Measurements from ENCODE around the gene UAP1. TPM values are rescaled to one million over a fixed set of nuclear protein-coding genes. Genes with fewer than 3 reads are reported as not detected.

Gene UAP1
- total RNA-seq (10 to 100 TPM; 21.5 to 22.7 TPM), polyA plus RNA-seq (10 to 100 TPM; 24.6 to 33.7 TPM)

DNA sequence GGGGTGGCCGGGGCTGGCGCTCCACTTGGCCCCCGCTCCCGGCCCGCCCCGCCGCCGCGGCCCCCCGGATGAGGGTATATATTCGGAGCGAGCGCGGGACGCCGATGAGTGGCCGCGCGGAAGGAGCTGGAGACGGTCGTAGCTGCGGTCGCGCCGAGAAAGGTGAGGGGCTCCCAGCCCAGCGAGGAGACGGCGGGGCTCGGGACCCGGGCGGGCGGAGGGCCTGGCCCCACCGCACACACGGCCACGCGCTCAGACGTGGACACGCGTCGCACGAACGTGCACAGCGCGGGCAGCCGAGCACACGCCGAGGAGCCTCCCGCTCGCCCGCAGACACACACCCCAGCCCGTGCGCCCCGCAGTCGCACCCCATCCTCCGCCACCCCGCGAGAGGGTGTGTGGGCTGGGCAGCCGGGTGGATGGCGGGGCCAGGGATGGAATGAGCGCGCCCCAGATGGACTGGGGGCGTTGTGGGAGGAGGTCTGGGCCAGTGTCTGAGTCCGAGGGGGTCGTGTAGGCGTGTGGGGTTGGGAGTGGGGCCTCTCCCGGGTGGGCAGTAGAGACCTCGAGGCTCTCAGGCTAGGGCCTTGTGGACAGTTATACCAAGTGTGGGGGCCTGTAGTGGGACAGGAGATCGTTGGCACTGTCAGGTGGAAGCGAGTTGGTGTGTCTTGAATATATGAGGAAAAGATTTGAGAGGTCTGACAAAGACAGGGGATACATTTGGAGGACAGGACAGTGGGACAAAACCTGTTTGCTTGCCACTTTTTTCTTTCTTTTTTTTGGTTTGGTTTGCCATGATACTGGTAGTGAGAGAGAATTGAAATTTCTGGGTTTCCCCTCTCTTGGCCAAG lies at the start of gene UAP1:
Gene UAP1, plus strand, starts transcription at position 107 of the 854 bp plus-strand sequence. CDS start 4,347 bp downstream, outside the sequence.
- H3K27me3 Mint-ChIP-seq, result no peaks in the 10 kb centered on the region
- peaks cover 17 to 48% (median 30%) of the 10 kb centered on the region in 4 donors for H3K4me1 Mint-ChIP-seq
- POLR2A ChIA-PET (ENCODE audit: partially characterized antibody), result interaction anchor here (0.6 to 1.4 kb wide), 3 partner anchors 8 to 64 kb away, joined by 3 to 4 read pairs (median 4); partner anchors contain the start of gene UHMK1

DNA sequence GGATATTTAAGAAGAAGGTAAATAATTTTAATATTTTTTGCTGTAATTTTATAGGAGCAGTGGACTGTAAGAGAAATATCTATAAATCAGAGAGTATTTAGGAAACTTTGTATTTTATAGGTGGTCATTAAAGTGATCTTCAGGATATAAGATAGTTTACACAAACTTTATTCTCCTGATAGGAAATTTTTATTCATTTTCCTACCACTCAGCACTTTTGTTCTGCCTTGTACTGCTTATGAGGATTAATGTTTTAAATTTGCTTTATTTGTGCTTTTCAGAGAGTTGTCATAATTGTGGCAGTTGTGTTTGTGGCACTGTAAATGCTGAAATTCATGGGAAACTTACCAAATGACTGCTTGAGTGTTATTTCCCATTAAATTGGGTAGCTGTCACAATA lies 34.2 kb upstream of the UAP1 start:
- POLR2A ChIA-PET (ENCODE audit: partially characterized antibody), result no interaction called here
- H3K4me1 ChIP-seq (ENCODE audit: insufficient read depth, low read length), result no peaks in the 10 kb centered on the region
- Mint-ChIP-seq H3K36me3 (peaks cover 43 to 63% of the 10 kb centered on the region in 2 donors), H3K27me3 (no peaks in the 10 kb centered on the region), H3K9me3 (no peaks in the 10 kb centered on the region), H3K4me3 (no peak overlapping the region), H3K27ac (no peak overlapping the region), H3K4me1 (peaks cover 0 to 4% (median 2%) of the 10 kb centered on the region in 4 donors)
- intact Hi-C loops (cut with micrococcal nuclease), result no loop called here
- no peak for DNase-seq
- H3K27ac ChIP-seq (ENCODE audit: low read depth, low read length), result no peak overlapping the region
- H3K27me3 ChIP-seq (ENCODE audit: insufficient read depth, low read length), result no peaks in the 10 kb centered on the region
- H3K36me3 ChIP-seq (ENCODE audit: insufficient read depth, low read length), result peaks cover 15% of the 10 kb centered on the region
- H3K9me3 ChIP-seq (ENCODE audit: control insufficient read depth in 1 of 2, low read length in 2 of 2), result no peaks in the 10 kb centered on the region
- CTCF ChIA-PET (ENCODE audit: partially characterized antibody), result no interaction called here
- no peak overlapping the region for H3K4me3 ChIP-seq (ENCODE audit: low read length in 2 of 2)

More for the DNA sequence above, at the start of gene UAP1:
- DNase-seq, result peak in 1 of 5 donors; percentile 14
- Histone ChIP-seq H3K36me3 (ENCODE audit: insufficient read depth, low read length) (no peaks in the 10 kb centered on the region), H3K9me3 (ENCODE audit: control insufficient read depth in 1 of 2, low read length in 2 of 2) (no peaks in the 10 kb centered on the region), H3K27ac (ENCODE audit: low read depth, low read length) (peak within 1 kb of the TSS; percentile 85), H3K27me3 (ENCODE audit: insufficient read depth, low read length) (no peaks in the 10 kb centered on the region), H3K4me1 (ENCODE audit: insufficient read depth, low read length) (peaks cover 19% of the 10 kb centered on the region), H3K4me3 (ENCODE audit: low read length in 2 of 2) (peak within 1 kb of the TSS; percentile 63 to 95)
- Mint-ChIP-seq H3K4me3 (peak within 1 kb of the TSS; percentile 93 to 97 (median 96)), H3K36me3 (peaks cover 0 to 15% of the 10 kb centered on the region in 2 donors), H3K9me3 (no peaks in the 10 kb centered on the region), H3K27ac (peak within 1 kb of the TSS; percentile 97 to 99 (median 98))
- CTCF ChIA-PET (ENCODE audit: partially characterized antibody), result no interaction called here
- intact Hi-C loops (cut with micrococcal nuclease), result loop anchor here (1.0 to 2.0 kb wide), 3 partner anchors 65 to 759 kb away; partner anchors contain the start of genes NOS1AP, NUF2 and UHMK1

DNA sequence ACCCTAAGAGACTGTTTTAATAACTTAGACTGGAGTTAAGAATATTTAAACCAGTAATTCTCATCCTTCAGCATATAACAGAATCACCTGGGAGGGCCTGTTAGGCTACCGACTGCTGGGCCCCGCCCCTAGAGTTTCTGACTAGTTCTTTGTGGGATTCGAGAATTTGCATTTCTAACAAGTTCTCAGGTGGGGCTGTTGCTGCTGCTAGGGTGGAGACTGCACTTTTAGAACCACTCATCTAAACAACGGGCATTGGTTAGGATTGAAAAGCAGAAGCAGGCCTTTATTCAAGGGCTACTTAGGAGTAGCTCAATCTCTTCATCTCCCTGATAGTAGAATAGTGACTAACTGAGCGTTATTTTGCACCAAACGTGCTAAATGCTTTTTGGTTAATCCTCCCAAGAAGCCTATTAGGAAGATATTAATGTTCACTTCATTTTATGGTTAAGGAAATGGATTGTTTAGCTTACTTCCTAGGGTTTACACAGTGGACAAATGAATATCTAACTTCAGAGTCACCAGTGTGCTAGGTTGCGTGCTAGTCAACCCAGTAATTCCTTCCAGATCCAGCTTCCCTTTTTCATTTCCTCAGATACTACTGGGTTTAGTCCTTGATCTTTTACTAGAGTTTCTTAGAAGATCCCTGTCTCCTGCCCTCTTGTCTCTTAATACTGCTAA lies 31.1 kb upstream of the UAP1 start:
- H3K4me3 Mint-ChIP-seq, result no peak overlapping the region
- Histone ChIP-seq H3K9me3 (ENCODE audit: control insufficient read depth in 1 of 2, low read length in 2 of 2) (no peaks in the 10 kb centered on the region), H3K4me3 (ENCODE audit: low read length in 2 of 2) (no peak overlapping the region), H3K27ac (ENCODE audit: low read depth, low read length) (no peak overlapping the region), H3K4me1 (ENCODE audit: insufficient read depth, low read length) (no peaks in the 10 kb centered on the region), H3K36me3 (ENCODE audit: insufficient read depth, low read length) (no peaks in the 10 kb centered on the region), H3K27me3 (ENCODE audit: insufficient read depth, low read length) (no peaks in the 10 kb centered on the region)
- peaks cover 18 to 35% of the 10 kb centered on the region in 2 donors for H3K36me3 Mint-ChIP-seq
- no peaks in the 10 kb centered on the region for H3K27me3 Mint-ChIP-seq
- no peak for DNase-seq
- peaks cover 0 to 2% (median under 1%) of the 10 kb centered on the region in 4 donors for H3K4me1 Mint-ChIP-seq
- peak overlapping the region in 2 of 7 donors; percentile 13 to 14 for H3K27ac Mint-ChIP-seq
- POLR2A ChIA-PET (ENCODE audit: partially characterized antibody), result interaction anchor here (1.2 kb wide), 1 partner anchor 25 kb away, joined by 3 read pairs; no protein-coding TSS in a partner anchor
- H3K9me3 Mint-ChIP-seq, result peaks cover 0 to under 1% (median 0%) of the 10 kb centered on the region in 8 donors
- CTCF ChIA-PET (ENCODE audit: partially characterized antibody), result no interaction called here
- intact Hi-C loops (cut with micrococcal nuclease), result no loop called here

DNA sequence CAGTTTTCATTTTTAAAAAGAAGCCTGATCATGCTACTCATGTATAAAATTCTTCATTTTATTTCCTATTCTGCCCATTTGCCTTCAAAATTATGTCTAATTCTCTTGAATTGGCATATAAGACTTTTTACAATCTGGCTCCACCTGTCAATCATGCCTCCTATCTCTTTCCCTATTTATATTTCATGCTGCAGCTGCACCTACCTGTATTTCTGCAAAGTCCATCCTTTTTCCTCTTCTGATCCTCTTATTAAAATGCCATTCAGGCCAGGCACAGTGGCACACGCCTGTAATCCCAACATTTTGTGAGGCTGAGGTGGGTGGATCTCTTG lies 30.6 kb upstream of the UAP1 start:
- Histone ChIP-seq H3K27me3 (ENCODE audit: insufficient read depth, low read length) (no peaks in the 10 kb centered on the region), H3K36me3 (ENCODE audit: insufficient read depth, low read length) (no peaks in the 10 kb centered on the region), H3K9me3 (ENCODE audit: control insufficient read depth in 1 of 2, low read length in 2 of 2) (no peaks in the 10 kb centered on the region), H3K27ac (ENCODE audit: low read depth, low read length) (no peak overlapping the region), H3K4me1 (ENCODE audit: insufficient read depth, low read length) (no peaks in the 10 kb centered on the region), H3K4me3 (ENCODE audit: low read length in 2 of 2) (no peak overlapping the region)
- Mint-ChIP-seq H3K9me3 (peaks cover 0 to 1% (median 0%) of the 10 kb centered on the region in 8 donors), H3K27ac (peak overlapping the region in 3 of 7 donors; percentile 13 to 14 (median 13)), H3K36me3 (peaks cover 18 to 31% of the 10 kb centered on the region in 2 donors), H3K4me1 (peaks cover 0 to 2% (median under 1%) of the 10 kb centered on the region in 4 donors), H3K4me3 (no peak overlapping the region), H3K27me3 (no peaks in the 10 kb centered on the region)
- ChIA-PET CTCF (ENCODE audit: partially characterized antibody) (no interaction called here), POLR2A (ENCODE audit: partially characterized antibody) (no interaction called here)
- intact Hi-C loops (cut with micrococcal nuclease), result no loop called here
- DNase-seq, result no peak

DNA sequence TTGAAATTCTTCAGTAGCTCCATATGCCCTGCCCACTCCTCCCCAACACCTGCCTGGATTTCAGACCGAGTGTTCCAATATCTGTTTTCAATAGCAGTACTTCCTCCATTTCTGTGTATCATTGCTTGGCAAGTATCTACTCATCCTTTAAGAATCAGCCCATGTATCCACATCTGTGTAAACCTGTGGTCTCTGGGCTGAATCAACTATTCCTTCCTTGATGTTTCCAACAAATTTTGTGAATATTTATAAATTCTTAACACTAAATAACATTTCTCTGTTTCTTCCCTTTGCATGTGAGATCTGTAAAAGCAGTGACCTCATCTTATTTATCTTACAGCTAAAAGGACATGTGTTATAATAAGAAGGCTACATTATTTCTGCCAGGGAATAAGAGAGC lies 26.0 kb upstream of the UAP1 start:
- H3K4me1 Mint-ChIP-seq, result peaks cover 0 to 2% (median under 1%) of the 10 kb centered on the region in 4 donors
- H3K27ac Mint-ChIP-seq, result no peak overlapping the region
- H3K9me3 ChIP-seq (ENCODE audit: control insufficient read depth in 1 of 2, low read length in 2 of 2), result no peaks in the 10 kb centered on the region
- H3K9me3 Mint-ChIP-seq, result peaks cover 0 to 1% (median 0%) of the 10 kb centered on the region in 8 donors
- H3K4me3 ChIP-seq (ENCODE audit: low read length in 2 of 2), result no peak overlapping the region
- no peaks in the 10 kb centered on the region for H3K27me3 Mint-ChIP-seq
- ChIA-PET POLR2A (ENCODE audit: partially characterized antibody) (no interaction called here), CTCF (ENCODE audit: partially characterized antibody) (no interaction called here)
- peaks cover 5 to 9% of the 10 kb centered on the region in 2 donors for H3K36me3 Mint-ChIP-seq
- no peak overlapping the region for H3K4me3 Mint-ChIP-seq
- no peaks in the 10 kb centered on the region for H3K27me3 ChIP-seq (ENCODE audit: insufficient read depth, low read length)
- H3K4me1 ChIP-seq (ENCODE audit: insufficient read depth, low read length), result no peaks in the 10 kb centered on the region
- intact Hi-C loops (cut with micrococcal nuclease), result no loop called here
- no peaks in the 10 kb centered on the region for H3K36me3 ChIP-seq (ENCODE audit: insufficient read depth, low read length)
- DNase-seq, result no peak
- H3K27ac ChIP-seq (ENCODE audit: low read depth, low read length), result no peak overlapping the region

DNA sequence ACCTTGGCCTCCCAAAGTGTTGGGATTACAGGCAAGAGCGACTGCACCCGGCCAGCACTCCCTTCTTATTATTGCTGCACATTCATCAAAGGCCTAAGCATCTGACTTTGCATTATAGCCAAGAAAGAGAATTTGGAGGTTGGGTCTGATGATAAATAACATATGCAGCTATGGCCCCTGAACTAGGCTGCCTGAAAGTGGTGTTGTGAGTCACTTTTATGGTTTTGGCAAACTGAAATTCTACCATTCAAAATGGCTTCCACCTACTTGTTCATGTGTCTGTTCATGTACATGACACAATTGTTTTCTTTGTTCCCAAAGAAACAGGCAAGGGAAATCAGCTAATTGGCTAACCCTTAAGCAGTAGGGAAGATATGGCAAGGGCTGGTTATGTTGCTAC lies 25.0 kb upstream of the UAP1 start:
- H3K36me3 Mint-ChIP-seq, result peaks cover 4% of the 10 kb centered on the region in 2 donors
- H3K4me1 ChIP-seq (ENCODE audit: insufficient read depth, low read length), result no peaks in the 10 kb centered on the region
- H3K27me3 ChIP-seq (ENCODE audit: insufficient read depth, low read length), result no peaks in the 10 kb centered on the region
- no peak overlapping the region for H3K4me3 ChIP-seq (ENCODE audit: low read length in 2 of 2)
- CTCF ChIA-PET (ENCODE audit: partially characterized antibody), result no interaction called here
- peaks cover 0 to 4% (median under 1%) of the 10 kb centered on the region in 8 donors for H3K9me3 Mint-ChIP-seq
- no peak overlapping the region for H3K4me3 Mint-ChIP-seq
- peaks cover 0 to 2% (median under 1%) of the 10 kb centered on the region in 4 donors for H3K4me1 Mint-ChIP-seq
- no peak for DNase-seq
- no peak overlapping the region for H3K27ac ChIP-seq (ENCODE audit: low read depth, low read length)
- H3K27ac Mint-ChIP-seq, result no peak overlapping the region
- H3K36me3 ChIP-seq (ENCODE audit: insufficient read depth, low read length), result no peaks in the 10 kb centered on the region
- intact Hi-C loops (cut with micrococcal nuclease), result no loop called here
- H3K9me3 ChIP-seq (ENCODE audit: control insufficient read depth in 1 of 2, low read length in 2 of 2), result no peaks in the 10 kb centered on the region
- POLR2A ChIA-PET (ENCODE audit: partially characterized antibody), result no interaction called here
- H3K27me3 Mint-ChIP-seq, result no peaks in the 10 kb centered on the region

DNA sequence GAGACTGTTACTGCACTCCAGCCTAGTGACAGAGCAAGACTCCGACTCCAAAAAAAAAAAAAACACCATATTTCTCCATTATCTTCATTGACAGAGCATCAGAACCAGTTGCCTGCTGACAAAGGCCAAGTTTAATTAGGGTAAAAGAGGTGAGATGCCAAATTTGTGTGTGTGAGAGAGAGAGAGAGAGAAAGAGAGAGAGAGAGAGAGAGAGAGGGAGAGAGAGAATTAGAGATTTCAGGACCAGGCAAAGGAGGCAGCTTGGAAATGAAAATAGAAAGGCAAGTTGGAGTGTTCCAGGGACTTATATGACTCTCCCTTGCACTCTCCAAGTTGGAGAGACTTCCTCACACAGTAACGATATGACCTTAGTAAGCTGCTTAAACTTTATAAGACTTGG lies 24.3 kb upstream of the UAP1 start:
- Mint-ChIP-seq H3K27me3 (no peaks in the 10 kb centered on the region), H3K36me3 (peaks cover 1 to 7% of the 10 kb centered on the region in 2 donors), H3K4me1 (no peaks in the 10 kb centered on the region), H3K27ac (peak overlapping the region in 1 of 7 donors; percentile 64), H3K4me3 (no peak overlapping the region), H3K9me3 (peaks cover 0 to 6% (median 2%) of the 10 kb centered on the region in 8 donors)
- H3K27ac ChIP-seq (ENCODE audit: low read depth, low read length), result no peak overlapping the region
- intact Hi-C loops (cut with micrococcal nuclease), result no loop called here
- DNase-seq, result no peak
- POLR2A ChIA-PET (ENCODE audit: partially characterized antibody), result no interaction called here
- no peaks in the 10 kb centered on the region for H3K4me1 ChIP-seq (ENCODE audit: insufficient read depth, low read length)
- H3K9me3 ChIP-seq (ENCODE audit: control insufficient read depth in 1 of 2, low read length in 2 of 2), result no peaks in the 10 kb centered on the region
- CTCF ChIA-PET (ENCODE audit: partially characterized antibody), result no interaction called here
- no peak overlapping the region for H3K4me3 ChIP-seq (ENCODE audit: low read length in 2 of 2)
- no peaks in the 10 kb centered on the region for H3K27me3 ChIP-seq (ENCODE audit: insufficient read depth, low read length)
- no peaks in the 10 kb centered on the region for H3K36me3 ChIP-seq (ENCODE audit: insufficient read depth, low read length)

Data from CD4-positive, alpha-beta memory T cell (primary cell).